H9 (cell line): ENCODE data around the gene CLIC1. TPM values are rescaled to one million over a fixed set of nuclear protein-coding genes. Genes with fewer than 3 reads are reported as not detected.
A peak's percentile ranks its signal among the peaks of the same experiment; 100 is the strongest.

Source experiments
- DNase-seq: peaks from one replicate; pipeline ENCODE4 v3.0.0-alpha.2; 2017
- H2AFZ ChIP-seq: one replicate; pipeline ENCODE4 v1.6.1; 2013; ENCODE audit warnings: mild to moderate bottlenecking, low read length, control low read depth, moderate library complexity
- H2AK5ac ChIP-seq: 2 replicates; pipeline ENCODE4 v1.6.1; 2013; ENCODE audit warnings: low read length, control low read depth, mixed read lengths; ENCODE audit not compliant: insufficient read length
- H2BK120ac ChIP-seq: one replicate; pipeline ENCODE4 v1.6.1; 2013; ENCODE audit warnings: low read depth, mild to moderate bottlenecking, low read length, control low read depth, inconsistent platforms; ENCODE audit not compliant: poor library complexity, severe bottlenecking
- H2BK12ac ChIP-seq: 2 replicates; pipeline ENCODE4 v1.6.1; 2013; ENCODE audit warnings: low read length, control low read depth, mixed read lengths, low read depth; ENCODE audit not compliant: insufficient read length
- H2BK15ac ChIP-seq: 2 replicates; pipeline ENCODE4 v1.6.1; 2013; ENCODE audit warnings: low read depth, low read length, control low read depth
- H2BK20ac ChIP-seq: one replicate; pipeline ENCODE4 v1.6.1; 2013; ENCODE audit warnings: low read depth, mild to moderate bottlenecking, low read length, control low read depth, inconsistent platforms; ENCODE audit not compliant: poor library complexity, severe bottlenecking
- H2BK5ac ChIP-seq: 2 replicates; pipeline ENCODE4 v1.6.1; 2013; ENCODE audit warnings: low read length, control low read depth, mixed read lengths; ENCODE audit not compliant: insufficient read length
- H3K14ac ChIP-seq: 2 replicates; pipeline ENCODE4 v1.6.1; 2013; ENCODE audit warnings: low read length, control low read depth; ENCODE audit not compliant: insufficient read depth
- H3K18ac ChIP-seq: 2 replicates; pipeline ENCODE4 v1.6.1; 2013; ENCODE audit warnings: low read depth, mild to moderate bottlenecking, mixed read lengths, low read length, control low read depth; ENCODE audit not compliant: insufficient read length
- H3K23ac ChIP-seq: 2 replicates; pipeline ENCODE4 v1.6.1; 2013; ENCODE audit warnings: low read length, control low read depth, mixed read lengths, low read depth; ENCODE audit not compliant: insufficient read length
- H3K23me2 ChIP-seq: 2 replicates; pipeline ENCODE4 v1.6.1; 2013; ENCODE audit warnings: low read depth, mild to moderate bottlenecking, mixed read lengths, low read length, control low read depth; ENCODE audit not compliant: insufficient read length, poor library complexity, severe bottlenecking
- H3K27ac ChIP-seq: 2 replicates; pipeline ENCODE4 v1.5.1; 2013; ENCODE audit warnings: low read length, control low read depth, mixed read lengths, low read depth; ENCODE audit not compliant: insufficient read length
- H3K27me3 ChIP-seq: 2 replicates; pipeline ENCODE4 v1.6.1; 2013; ENCODE audit warnings: low read length, control low read depth, inconsistent platforms; ENCODE audit not compliant: insufficient read depth
- H3K4ac ChIP-seq: 2 replicates; pipeline ENCODE4 v1.6.1; 2013; ENCODE audit warnings: low read depth, mild to moderate bottlenecking, control low read depth, inconsistent platforms, low read length, moderate library complexity
- H3K4me1 ChIP-seq: 2 replicates; pipeline ENCODE4 v1.6.1; 2013; ENCODE audit warnings: low read length, control low read depth, inconsistent platforms; ENCODE audit not compliant: insufficient read depth
- H3K4me2 ChIP-seq: 2 replicates; pipeline ENCODE4 v1.6.1; 2013; ENCODE audit warnings: low read length, control low read depth, mixed read lengths; ENCODE audit not compliant: insufficient read length, insufficient read depth
- H3K56ac ChIP-seq: 2 replicates; pipeline ENCODE4 v1.6.1; 2013; ENCODE audit warnings: low read depth, mild to moderate bottlenecking, mixed read lengths, low read length, control low read depth; ENCODE audit not compliant: insufficient read length
- H3K79me1 ChIP-seq: 2 replicates; pipeline ENCODE4 v1.6.1; 2013; ENCODE audit warnings: low read depth, mild to moderate bottlenecking, moderate library complexity, low read length, control low read depth, inconsistent platforms; ENCODE audit not compliant: insufficient read depth, poor library complexity, severe bottlenecking
- H3K79me2 ChIP-seq: 2 replicates; pipeline ENCODE4 v1.6.1; 2013; ENCODE audit warnings: low read length, control low read depth, inconsistent platforms; ENCODE audit not compliant: insufficient read depth
- H3K9ac ChIP-seq: 2 replicates; pipeline ENCODE4 v1.6.1; 2013; ENCODE audit warnings: low read length, control low read depth, mixed read lengths; ENCODE audit not compliant: insufficient read length; ENCODE audit errors: extremely low read depth
- H3K9me3 ChIP-seq: one replicate; pipeline ENCODE4 v1.6.1; 2013; ENCODE audit warnings: low read depth, low read length, inconsistent platforms; ENCODE audit not compliant: control insufficient read depth
- H3T11ph ChIP-seq: one replicate; pipeline ENCODE4 v1.6.1; 2013; ENCODE audit warnings: mild to moderate bottlenecking, low read length, control low read depth, inconsistent platforms
- H4K20me1 ChIP-seq: one replicate; pipeline ENCODE4 v1.6.1; 2013; ENCODE audit not compliant: control insufficient read depth, insufficient read length, insufficient read depth
- H4K5ac ChIP-seq: 2 replicates; pipeline ENCODE4 v1.6.1; 2013; ENCODE audit warnings: low read depth, mild to moderate bottlenecking, mixed read lengths, low read length, control low read depth; ENCODE audit not compliant: insufficient read length
- H4K8ac ChIP-seq: replicated peaks from 2 replicates; pipeline ENCODE4 v1.6.1; 2013; ENCODE audit warnings: low read length, control low read depth, mixed read lengths, low read depth; ENCODE audit not compliant: insufficient read length
- H4K91ac ChIP-seq: 2 replicates; pipeline ENCODE4 v1.6.1; 2013; ENCODE audit warnings: low read depth, mild to moderate bottlenecking, moderate library complexity, mixed read lengths, low read length, control low read depth; ENCODE audit not compliant: insufficient read length
- H3K27ac Mint-ChIP-seq, 3 experiments: 2 replicates in 2 of 3; 3 replicates in 1 of 3; pipeline ENCODE4 v1.8.0; 2020 to 2021; ENCODE audit warnings: mixed read lengths in 3 of 3, mild to moderate bottlenecking in 1 of 3, moderate library complexity in 1 of 3
- H3K27me3 Mint-ChIP-seq: 2 replicates; pipeline ENCODE4 v1.8.0; 2021; ENCODE audit warnings: low read depth, mild to moderate bottlenecking, moderate library complexity, mixed read lengths
- H3K36me3 Mint-ChIP-seq, 3 experiments: 2 replicates in 2 of 3; 3 replicates in 1 of 3; pipeline ENCODE4 v1.8.0; 2020 to 2021; ENCODE audit warnings: low read depth in 3 of 3, mixed read lengths in 3 of 3; ENCODE audit not compliant: insufficient read depth in 1 of 3
- H3K4me1 Mint-ChIP-seq, 2 experiments: 2 replicates each; pipeline ENCODE4 v1.8.0; 2020; ENCODE audit warnings: mixed read lengths in 2 of 2
- H3K4me3 Mint-ChIP-seq, 2 experiments: 2 replicates in 1 of 2; 3 replicates in 1 of 2; pipeline ENCODE4 v1.8.0; 2020 to 2021; ENCODE audit warnings: mild to moderate bottlenecking in 2 of 2, mixed read lengths in 2 of 2, moderate library complexity in 1 of 2
- H3K9me3 Mint-ChIP-seq, 2 experiments: 2 replicates in 1 of 2; 3 replicates in 1 of 2; pipeline ENCODE4 v1.8.0; 2020; ENCODE audit warnings: mild to moderate bottlenecking in 2 of 2, mixed read lengths in 2 of 2, moderate library complexity in 1 of 2
- WGBS: extraction: QIAGEN DNeasy Blood & Tissue Kit; methylation state at CpG from one replicate; pipeline ENCODE4 v1.1.7; 2013; ENCODE audit warnings: missing lambda C conversion rate, low lambda C conversion rate, mixed read lengths; ENCODE audit not compliant: insufficient read length; ENCODE audit errors: extremely low coverage; 5-methylcytosine and 5-hydroxymethylcytosine counted together
- total RNA-seq: library from RNA; stranded (reverse); gene quantifications from 2 replicates; pipeline ENCODE4 v1.2.1, GENCODE V29; 2021
- TF ChIP-seq, protein P1 (sequence below): fragments of 200-600 bp; sonication (generic); conservative IDR thresholded peaks from 3 replicates; pipeline ENCODE4 v1.8.0; 2021; ENCODE audit warnings: antibody characterized with exemption, mild to moderate bottlenecking

The CLIC1 gene
- total RNA-seq, 1 experiment from 2014 or later, result 265 TPM

DNA sequence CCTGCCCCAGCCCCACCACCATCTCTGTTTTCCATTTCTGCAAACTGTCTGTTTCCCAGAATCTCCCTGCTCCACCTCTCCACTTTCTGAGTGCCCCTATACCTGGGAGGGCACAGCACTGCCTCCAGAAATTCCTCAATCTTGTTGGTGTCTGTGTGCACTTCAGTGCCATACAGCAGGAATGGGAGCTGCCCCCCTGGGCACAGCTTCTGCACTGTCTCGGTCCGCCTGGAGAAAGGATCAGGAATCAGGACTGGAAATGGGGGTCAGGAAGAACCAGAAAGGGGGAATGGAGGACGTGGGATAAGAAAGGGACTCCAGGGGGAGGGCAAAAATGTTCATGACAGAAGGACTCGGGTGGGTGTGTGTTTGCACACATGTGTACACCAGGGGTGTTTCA, 2.6 kb downstream of the CLIC1 start:
- DNase-seq, result no peak
- no peak overlapping the region for H2BK120ac ChIP-seq
- H2BK20ac ChIP-seq, result no peak overlapping the region
- H3K14ac ChIP-seq, result no peak overlapping the region
- H2BK15ac ChIP-seq, result no peak overlapping the region
- H3T11ph ChIP-seq, result no peak overlapping the region
- H3K27me3 ChIP-seq, result no peaks in the 10 kb centered on the region
- no peaks in the 10 kb centered on the region; a peak in 2 of 5 replicates for H3K9me3 Mint-ChIP-seq
- peaks cover 36 to 46% (median 38%) of the 10 kb centered on the region in 3 experiments for H3K36me3 Mint-ChIP-seq
- no peaks in the 10 kb centered on the region for H4K20me1 ChIP-seq
- H3K4me1 Mint-ChIP-seq, result peaks cover 49 to 50% of the 10 kb centered on the region in 2 experiments
- no peaks in the 10 kb centered on the region for H3K79me1 ChIP-seq
- H2AK5ac ChIP-seq, result no peak overlapping the region
- peaks cover 12% of the 10 kb centered on the region for H3K4me1 ChIP-seq
- H2BK12ac ChIP-seq, result no peak overlapping the region
- H3K18ac ChIP-seq, result no peak overlapping the region
- no peak overlapping the region for H3K27ac ChIP-seq
- no peak overlapping the region for H3K4me2 ChIP-seq
- H3K27me3 Mint-ChIP-seq, result no peaks in the 10 kb centered on the region
- no peak overlapping the region for H3K4ac ChIP-seq
- H3K9ac ChIP-seq, result no peak overlapping the region
- no peak overlapping the region for H3K23ac ChIP-seq
- WGBS, result no CpG with 5 or more reads among the region's 4 CpGs
- no peak overlapping the region for H4K8ac ChIP-seq
- no peak overlapping the region for H2BK5ac ChIP-seq
- H4K5ac ChIP-seq, result no peak overlapping the region
- H3K27ac Mint-ChIP-seq, result peak overlapping the region in 2 of 3 experiments; percentile 58 to 93; a peak in 2 of 7 replicates
- no peak overlapping the region for H3K56ac ChIP-seq
- H4K91ac ChIP-seq, result no peak overlapping the region
- H3K4me3 Mint-ChIP-seq, result peak overlapping the region in 1 of 2 experiments; percentile 91; a peak in 3 of 5 replicates
- TF ChIP-seq, protein P1, sequence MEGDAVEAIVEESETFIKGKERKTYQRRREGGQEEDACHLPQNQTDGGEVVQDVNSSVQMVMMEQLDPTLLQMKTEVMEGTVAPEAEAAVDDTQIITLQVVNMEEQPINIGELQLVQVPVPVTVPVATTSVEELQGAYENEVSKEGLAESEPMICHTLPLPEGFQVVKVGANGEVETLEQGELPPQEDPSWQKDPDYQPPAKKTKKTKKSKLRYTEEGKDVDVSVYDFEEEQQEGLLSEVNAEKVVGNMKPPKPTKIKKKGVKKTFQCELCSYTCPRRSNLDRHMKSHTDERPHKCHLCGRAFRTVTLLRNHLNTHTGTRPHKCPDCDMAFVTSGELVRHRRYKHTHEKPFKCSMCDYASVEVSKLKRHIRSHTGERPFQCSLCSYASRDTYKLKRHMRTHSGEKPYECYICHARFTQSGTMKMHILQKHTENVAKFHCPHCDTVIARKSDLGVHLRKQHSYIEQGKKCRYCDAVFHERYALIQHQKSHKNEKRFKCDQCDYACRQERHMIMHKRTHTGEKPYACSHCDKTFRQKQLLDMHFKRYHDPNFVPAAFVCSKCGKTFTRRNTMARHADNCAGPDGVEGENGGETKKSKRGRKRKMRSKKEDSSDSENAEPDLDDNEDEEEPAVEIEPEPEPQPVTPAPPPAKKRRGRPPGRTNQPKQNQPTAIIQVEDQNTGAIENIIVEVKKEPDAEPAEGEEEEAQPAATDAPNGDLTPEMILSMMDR, result no peak
- H2AFZ ChIP-seq, result no peak overlapping the region
- peaks cover 6% of the 10 kb centered on the region; the same call in 1 of the 2 replicates for H3K79me2 ChIP-seq
- peaks cover 30% of the 10 kb centered on the region for H3K23me2 ChIP-seq
- no peaks in the 10 kb centered on the region for H3K9me3 ChIP-seq
